Activated T-cell treated with anti-CD3 and anti-CD28 coated beads for 24 hours (primary cell): ENCODE measurements around the gene PTPRN2.
"Not testable (repeated sequence)": the region's sequence is repeated elsewhere in the genome, so short reads cannot be mapped to it uniquely, and the experiment has no call there.

Source experiments
- DNase-seq: peaks from one replicate; pipeline ENCODE4 v3.0.0-alpha.2; 2020; ENCODE audit warnings: low read depth

PTPRN2 gene

DNA sequence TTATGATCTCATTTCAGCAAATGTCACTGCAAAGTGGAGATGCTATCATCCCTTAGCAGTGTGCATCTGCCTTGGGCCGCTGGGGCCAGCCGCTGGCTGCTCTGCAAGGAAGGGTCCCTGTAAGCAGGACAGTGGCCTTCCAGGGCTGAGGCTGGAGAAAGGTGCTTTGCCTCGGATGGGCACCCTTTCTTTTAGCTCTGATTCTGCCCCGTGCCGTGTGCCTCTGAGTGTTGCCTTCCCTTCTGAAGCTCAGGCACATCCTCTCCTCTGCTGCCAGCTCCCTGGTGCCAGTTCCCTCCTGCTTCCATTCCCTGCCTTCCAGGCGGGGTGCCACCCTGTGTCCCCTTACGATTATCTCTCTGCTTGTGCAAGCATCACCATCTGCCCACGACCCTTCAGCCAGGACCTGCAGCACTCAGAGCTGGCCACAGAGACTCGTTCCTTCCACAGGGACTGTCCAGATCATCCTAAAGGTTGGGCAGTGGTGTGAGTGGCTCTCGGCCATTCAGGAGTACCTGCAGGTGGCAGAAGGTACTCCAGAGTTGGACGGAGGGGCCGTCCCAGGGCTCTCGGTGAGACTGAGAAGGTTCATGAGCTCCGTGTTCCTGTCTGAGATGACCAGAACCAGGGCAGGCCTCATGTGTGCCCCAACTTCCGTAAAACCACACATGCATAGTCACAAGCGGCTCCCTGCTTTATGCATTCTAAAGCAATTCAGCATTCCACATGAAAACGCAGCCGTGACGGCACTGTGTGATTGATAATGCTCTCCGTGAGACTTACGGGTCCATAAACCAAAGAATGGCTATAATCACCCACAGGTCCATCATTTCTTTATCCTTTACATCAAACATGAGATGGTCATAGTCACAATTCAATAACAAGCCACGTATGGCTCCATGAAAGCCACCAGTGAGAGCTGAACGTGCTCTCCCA lies 879.4 kb downstream of the PTPRN2 start:
- no peak for DNase-seq

DNA sequence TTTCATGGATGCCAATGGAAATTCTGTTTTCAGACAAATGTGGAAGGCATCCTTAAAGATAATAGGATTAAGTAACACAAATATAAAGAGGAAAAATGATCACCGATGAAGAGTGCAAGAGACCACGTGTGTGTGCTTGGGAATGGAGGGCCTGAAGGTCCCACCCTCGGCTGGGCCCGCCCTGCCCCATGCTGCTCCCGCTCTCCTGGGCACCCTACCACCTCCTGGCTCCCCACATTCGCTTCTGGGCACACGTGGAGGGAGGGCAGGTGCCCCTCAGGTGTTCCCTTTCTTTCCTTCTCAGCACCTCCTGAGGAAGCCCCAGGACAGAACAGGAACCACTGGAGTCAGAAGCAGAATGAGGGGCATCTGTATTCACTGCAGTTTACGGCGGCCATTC lies 883.3 kb downstream of the PTPRN2 start:
- DNase-seq = no peak

DNA sequence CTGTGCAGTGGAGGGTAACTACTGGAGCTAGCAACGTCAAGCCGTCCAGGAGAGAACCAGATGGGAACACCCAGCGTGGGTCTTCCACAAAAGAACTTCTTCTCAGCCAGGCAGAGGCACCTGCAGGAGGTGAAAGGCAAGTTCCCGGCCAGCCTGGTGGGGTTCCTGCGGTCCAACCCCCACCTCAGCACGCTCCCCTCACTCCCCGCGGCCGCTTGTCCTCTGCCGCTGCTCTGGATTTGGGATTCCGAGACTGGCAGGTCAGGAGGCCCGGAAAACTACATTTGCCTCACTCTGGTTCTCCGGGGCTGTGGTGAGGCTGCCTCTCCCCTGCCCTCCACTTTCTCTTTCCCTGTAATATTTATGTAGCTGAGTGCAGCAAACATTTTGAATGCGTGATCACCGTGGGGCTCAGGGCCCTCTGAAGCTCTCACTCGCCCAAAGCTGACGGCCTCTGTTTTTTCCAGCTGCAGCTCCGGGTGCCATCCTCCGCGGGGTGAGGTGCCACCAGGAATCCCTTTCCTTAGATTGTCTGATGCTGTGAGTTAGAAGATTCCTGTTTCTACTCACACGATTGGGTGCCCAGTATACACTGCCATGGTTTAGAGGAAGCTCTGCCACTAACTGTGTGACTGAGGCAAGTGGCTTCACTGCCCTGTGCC lies 884.0 kb downstream of the PTPRN2 start:
- DNase-seq = no peak

DNA sequence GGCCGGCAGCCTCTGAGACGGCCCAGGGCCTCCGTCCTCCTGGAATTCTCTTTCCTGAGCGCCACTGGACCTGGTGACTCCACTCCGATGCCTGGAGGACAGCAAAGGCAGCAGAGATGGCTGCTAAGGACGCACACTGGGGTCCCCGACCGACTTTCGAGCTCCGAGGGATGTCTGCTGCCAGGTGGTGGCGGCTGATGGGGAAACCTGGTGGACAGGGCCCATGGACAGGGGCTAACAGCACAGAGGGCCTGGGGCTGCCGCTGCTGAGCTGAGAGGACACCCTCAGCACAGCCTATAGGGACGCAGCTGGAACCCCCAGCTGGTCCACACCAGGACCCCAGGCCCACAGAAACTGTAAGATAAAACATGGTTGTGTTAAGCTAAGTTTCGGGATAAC lies 884.5 kb downstream of the PTPRN2 start:
- no peak for DNase-seq

DNA sequence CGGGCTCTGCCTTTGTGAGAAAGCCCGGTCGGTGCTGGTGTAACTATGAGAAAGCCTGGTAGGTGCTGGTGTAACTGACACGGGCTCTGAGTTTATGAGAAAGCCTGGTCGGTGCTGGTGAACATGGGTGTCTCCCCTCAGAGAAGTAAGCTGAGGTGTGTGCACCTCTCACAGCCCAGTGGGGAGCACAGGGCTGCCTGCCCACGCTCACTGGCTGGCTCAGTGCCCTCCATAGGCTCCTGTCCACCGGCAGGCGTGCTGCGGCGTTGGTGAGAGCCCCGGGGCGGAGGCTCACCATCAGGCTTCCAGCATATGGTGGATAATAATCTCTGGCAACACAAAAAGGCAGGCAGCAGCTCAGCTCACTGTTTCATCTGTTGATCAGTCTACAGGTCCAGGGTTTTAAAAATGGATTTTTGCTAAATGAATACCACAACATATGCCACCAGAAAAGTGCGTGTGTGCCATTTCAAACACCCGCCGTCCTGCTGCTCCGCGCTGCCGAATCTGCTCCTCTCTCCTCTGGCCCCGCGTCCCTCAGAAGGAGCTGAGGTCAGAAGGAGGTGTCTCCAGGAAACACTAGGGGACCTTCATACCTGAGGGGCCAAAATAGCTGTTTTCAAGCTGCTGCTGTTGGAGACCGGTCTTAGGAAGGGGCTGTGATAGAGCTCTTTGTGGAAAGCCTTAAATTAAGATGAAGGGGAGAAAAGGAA lies 885.2 kb downstream of the PTPRN2 start:
- no peak for DNase-seq

DNA sequence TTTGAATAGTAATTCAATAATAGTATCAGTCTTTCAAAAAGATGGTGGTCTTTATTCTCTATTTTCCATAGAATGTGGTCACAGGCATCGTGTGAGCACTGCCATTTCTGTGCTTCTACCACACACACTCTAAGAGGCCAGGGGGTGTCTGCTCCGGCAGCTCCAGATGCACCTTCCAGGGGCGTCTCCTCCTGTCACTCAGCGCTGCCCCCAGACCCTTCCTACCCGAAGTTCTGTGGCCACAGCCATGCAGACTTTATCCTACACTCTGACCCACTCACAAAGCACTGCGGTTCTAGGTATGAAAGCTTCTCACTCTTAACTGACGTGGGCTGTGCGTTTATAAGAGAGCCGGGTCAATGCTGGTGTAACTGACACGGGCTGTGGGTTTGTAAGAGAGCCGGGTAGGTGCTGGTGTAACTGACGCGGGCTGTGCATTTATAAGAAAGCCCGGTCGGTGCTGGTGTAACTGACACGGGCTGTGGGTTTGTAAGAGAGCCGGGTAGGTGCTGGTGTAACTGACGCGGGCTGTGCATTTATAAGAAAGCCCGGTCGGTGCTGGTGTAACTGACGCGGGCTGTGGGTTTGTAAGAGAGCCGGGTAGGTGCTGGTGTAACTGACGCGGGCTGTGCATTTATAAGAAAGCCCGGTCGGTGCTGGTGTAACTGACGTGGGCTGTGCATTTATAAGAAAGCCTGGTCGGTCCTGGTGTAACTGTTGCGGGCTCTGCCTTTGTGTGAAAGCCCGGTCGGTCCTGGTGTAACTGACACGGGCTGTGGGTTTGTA lies 886.0 kb downstream of the PTPRN2 start:
- not testable (repeated sequence) for DNase-seq

DNA sequence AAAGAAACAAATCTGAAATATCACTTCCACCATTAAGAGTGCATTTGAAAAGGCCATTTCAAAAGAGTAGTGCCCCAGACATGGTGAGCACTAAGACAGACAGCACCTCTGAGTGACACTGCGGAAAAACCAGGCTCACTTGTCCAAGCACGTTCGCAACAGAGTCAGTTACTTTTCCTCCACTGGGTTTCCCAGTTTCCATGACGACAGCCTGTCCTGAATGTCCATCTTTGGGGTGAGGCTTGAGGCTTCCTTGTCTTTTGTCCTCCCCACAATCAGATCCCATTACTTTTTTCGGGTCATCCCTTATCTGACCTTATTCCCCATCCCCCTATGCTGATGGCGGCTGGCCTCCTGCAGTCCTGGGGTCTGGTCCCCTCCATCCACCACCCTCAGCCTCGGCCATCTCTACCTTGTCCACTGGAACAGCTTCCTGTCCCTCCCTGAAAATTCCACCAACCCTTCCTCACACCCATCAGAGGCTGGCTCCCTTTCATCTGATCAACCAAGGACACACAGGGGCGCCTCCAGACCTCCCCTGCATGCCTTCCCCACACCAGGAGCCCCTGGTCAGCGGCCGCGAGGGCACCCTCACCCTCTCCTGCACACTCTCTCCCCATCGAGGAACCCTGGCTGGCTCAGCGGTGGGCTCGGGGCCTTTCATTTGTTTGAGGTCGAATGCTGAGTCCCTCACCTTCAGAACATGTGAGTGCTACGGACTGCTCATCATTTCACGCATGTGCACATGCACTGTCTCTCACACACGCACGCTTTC lies 887.2 kb downstream of the PTPRN2 start:
- no peak for DNase-seq

DNA sequence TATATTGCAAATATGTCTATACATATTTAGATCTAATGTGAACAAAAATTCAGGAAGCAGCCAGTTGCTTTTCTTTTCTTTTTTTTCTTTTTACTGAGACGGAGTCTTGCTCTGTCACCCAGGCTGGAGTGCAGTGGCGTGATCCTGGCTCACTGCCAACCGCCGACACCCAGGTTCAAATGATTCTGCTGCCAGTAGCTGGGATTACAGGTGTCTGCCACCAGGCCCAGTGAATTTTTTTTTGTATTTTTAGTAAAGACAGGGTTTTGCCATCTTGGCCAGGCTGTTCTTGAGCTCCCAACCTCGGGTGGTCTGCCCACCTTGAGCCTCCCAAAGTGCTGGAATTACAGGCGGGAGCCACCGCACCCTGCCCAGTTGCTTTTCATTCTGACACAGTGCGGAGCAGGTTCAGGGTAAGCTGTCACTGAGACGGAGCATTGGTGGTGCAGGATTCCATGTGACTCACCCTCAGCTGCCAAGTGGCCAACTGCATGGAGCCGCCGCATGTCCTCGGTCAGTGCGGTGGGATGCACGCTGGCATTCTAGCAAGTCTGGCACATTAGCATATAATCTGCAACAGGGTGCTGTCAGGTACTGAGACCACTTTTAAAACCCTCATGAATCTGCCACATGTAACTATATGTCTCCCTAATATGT lies 888.1 kb downstream of the PTPRN2 start:
- no peak for DNase-seq

DNA sequence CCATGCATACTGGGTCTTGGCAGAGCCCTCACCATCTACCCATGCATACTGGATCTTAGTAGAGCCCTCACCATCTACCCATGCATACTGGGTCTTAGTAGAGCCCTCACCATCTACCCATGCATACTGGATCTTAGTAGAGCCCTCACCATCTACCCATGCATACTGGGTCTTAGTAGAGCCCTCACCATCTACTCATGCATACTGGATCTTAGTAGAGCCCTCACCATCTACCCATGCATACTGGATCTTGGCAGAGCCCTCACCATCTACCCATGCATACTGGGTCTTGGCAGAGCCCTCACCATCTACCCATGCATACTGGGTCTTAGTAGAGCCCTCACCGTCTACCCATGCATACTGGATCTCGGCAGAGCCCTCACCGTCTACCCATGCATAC lies 890.3 kb downstream of the PTPRN2 start:
- DNase-seq = not testable (repeated sequence)

DNA sequence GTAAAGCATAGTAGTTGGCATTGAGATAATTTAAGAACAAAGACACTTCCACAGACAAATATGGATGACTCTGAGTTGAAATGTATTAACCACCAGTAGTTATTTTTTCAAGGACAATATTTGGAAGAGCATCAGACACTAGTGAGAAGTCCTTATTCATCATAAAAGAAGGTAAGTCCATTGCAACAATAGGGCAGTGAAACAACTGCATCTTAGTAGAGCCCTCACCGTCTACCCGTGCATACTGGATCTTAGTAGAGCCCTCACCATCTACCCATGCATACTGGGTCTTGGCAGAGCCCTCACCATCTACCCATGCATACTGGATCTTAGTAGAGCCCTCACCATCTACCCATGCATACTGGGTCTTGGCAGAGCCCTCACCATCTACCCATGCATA lies 892.0 kb downstream of the PTPRN2 start:
- not testable (repeated sequence) for DNase-seq

DNA sequence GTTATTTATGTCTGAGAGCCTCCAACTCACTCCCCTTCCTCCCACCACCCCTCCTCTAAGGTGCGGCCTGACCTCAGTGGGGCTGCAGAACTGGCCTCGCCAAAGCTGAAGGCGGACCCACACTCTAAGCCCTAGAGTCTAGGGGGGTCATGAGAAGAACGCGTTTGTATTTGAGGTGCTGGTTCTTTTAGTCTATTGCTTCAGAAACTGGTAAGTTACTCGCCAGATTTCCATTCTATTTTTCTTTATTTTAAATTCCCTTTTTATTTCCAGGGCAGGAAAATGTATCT lies 893.3 kb downstream of the PTPRN2 start:
- no peak for DNase-seq

DNA sequence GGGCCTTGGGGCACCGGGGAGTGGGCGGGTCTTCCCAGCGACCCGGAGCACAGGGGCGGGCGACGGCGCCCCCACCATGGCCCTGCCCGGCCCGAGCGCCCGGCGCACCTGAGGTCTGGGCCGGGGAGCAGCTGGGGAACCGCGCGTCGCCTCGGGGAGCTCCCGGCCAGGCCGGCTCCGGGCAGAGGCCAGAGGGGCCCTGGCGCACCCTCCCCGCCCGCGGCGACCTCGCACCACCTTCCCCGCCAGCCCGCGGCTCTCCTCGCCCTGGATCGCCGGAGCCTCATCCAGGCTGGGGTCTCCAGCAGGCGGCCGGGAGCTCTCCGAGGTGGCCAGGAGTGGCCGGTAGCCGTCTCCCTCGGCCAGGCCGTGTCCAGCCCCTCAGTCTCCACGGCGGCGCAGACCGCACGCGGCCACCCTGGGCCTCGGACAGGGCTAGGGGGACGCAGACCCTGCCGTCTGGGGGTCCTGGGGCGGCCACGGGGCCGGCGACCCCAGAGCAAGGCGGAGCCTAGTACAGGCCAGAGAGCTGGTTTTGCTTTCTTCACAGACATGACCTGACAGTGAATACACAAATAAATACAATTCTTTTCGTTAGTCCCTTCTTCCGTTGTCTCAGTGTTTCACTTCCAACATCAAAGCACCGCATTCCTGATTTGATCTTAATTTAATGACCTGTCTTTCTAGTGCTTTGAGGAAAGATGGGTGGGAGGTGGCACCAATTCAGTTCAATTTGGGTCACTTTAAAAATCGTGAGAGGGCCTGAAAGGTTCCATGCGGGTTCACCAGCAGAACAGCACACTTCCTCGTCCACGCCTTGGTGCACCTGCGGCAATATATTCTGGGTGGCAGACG lies 893.9 kb downstream of the PTPRN2 start:
- no peak for DNase-seq

DNA sequence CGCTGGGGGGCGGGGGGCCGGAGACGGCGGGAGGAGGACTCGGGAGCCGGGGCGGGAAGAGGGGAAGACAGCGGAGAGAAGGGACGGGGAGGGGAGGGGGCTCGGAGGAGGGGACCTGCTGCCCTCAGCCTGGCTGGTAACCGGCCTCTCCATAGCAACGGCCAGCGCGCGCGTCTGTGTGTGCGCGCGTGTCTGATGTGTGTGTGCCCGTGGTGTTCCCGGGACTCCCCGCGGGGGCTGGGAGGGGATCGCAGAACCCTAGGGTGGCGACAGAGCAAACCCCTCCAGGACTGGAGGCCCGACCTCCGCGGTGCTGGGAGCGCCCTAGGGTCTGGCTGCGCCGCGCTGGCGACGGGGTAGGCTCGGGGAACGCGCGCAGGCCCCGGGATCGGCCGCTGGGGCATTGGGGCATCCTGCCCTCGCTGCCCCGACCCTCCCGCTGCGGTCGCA lies 894.5 kb downstream of the PTPRN2 start:
- no peak for DNase-seq

DNA sequence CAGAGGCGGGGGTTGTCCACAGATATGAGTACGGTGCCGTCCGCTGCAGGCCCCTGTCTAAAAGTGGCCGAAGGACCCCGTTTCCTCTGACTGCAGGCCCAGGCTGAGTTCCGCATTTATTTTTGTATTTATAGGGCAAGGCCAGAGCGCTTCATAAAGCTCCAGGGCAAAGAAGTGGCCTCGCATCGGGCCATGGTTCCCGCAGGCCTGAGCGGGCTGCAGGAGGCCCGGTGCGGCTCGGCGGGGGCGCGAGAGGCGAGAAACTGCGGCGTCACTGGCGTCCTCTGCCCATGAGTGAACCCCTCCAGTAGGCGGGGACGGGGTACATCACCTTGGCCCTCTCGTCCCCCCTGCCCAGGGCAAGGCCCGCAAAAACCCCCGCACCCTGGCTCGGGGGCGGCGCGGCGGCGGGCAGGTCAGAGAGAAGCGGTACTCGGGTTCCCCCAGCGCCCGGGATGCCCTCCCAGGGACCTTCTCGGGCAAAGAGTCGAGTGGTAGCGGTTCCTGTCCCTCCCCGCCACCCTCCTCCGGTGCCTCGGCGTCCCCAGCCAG lies 895.1 kb downstream of the PTPRN2 start:
- no peak for DNase-seq

DNA sequence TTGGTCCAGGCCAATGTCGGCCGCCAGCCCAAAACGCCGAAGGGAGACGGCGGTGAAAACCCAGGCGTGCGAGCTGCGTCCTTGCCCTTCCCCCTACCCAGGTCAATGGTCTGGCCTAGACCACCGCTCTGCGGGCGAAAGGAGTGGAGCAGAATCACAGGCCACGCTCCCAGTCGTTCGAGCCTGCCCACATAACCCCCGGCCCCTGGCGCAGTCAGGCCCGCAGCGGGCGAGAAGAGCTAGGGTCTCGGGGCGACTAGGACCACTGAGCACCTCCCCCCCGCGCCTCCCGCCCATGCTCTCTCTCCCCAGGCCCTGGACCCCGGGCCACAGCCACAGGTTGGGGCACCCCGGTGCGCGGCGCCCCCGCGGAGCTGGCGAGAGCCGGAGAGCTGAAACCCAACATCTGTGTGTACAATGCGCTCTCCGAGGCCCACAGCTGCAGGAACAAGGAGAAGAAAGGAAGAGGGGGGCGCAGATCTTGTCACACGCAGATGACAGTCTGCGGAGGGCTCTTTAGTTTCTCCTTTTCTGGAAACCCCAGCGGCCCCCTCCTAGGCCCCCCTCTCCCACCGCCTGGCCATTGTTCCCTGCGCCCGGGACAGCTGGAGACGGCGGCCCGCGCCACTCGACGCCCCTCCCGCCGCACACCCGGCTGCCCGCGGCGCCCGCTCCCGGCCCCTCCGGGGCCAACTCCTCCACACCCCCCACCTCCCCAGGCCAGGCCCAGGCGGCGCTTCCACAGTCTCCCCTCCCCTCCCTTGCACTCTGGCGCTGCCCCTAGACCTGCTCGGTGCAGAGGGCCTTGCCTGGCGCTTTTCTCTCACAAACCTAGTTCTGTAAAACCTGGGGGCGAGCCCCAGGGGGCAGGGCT lies 895.8 kb downstream of the PTPRN2 start:
- DNase-seq = no peak

DNA sequence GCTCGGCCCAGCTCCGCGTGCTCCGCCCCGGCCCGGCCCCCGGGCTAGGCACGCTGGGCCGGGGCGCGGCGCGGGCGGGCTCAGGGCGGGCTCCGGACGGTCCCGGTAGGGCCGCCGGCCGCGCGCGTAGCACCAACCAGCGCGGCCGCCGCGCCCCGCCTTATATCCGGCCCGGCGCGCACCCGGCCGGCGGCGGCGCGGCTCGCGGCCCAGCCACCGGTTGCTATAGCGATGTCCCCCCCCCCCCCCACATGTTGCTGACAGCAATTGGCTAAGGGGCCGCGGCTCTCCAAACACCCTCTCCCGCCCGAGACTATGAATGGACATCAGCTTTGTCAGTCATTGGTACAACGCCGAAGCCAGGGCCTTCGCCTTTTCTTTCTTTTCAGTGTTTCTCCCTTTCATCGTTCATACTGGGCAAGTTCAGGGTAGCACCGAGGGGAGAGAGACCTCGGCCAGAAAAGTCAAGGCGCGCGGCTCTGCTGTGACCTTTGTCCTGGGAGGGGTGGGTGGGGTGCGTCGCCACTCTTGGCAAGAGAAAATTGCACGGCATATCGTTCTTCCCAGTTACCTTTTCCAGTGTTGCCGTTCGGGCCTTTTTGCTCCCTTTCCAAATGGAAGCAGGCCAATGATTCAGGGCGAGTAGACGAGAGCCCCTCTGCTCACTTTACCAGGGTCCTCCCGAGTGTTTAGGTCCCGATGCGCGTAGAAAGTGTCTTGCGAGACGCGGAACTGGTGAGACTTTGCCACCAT lies 896.6 kb downstream of the PTPRN2 start:
- no peak for DNase-seq

DNA sequence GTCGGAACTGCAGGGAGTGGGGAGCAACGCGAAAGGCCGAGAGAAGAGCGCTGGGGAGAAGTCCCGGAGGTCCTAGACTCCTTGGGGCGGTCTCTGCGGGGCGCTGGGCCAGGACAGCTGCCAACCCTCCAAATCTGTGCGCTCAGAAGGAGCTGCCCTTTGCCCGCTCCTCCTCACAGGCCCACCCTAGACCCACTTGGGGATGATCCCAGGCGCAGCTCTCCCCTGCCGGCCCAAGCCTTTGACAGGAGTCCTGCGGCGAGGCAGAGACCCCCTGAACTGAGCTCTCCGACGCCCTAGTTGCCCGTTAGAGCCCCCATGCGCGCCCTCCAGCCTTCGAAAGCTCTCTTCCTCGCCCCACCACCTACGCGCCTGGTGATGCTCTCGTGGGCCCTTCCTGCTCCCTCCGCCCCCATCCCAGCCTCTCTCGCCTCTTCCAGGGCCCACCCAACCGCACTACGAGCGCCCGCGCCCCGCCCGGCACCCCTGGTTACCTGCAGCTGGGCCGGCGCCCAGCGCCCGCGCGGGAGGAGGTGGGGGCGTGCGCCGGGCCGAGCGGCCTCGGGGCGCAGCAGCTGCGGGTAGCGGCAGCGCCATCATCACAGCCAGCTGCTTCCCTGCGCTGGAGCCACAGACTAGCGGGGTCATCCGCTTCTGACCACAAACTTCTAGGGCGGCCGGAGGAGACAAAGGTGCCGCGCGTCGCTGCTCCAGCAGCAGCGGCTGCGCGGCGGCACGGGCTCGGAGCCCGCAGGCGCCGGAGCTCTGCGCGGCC lies 897.4 kb downstream of the PTPRN2 start:
- no peak for DNase-seq
